Measurements from ENCODE around the gene ZNF135.

The ZNF135 gene

DNA sequence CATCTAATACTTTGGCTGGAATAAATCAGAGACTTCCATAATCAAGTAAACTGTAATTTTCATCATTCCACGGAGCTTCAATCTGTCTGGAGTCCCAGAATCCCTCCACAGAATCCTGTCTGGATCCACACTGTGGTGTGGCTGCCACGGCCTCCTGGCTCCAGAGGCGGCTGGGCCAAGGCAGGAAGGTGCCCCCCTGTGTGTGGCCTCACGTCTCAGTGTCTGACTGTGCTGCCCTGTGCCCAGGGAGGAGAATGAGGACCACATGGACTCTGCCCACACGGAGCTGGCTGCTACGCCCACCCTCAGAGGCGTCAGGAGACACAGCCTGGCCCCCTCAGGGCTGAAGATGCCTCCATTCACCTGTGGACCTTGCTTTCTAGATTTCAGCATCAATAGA, 12.2 kb upstream of the ZNF135 start:
- ATAC-seq = no peak
- DNase-seq = no peak

GRCh38 chr19:58047672-58048071, 11.4 kb upstream of the ZNF135 start:
- DNase-seq = no peak
- no peak for ATAC-seq

DNA sequence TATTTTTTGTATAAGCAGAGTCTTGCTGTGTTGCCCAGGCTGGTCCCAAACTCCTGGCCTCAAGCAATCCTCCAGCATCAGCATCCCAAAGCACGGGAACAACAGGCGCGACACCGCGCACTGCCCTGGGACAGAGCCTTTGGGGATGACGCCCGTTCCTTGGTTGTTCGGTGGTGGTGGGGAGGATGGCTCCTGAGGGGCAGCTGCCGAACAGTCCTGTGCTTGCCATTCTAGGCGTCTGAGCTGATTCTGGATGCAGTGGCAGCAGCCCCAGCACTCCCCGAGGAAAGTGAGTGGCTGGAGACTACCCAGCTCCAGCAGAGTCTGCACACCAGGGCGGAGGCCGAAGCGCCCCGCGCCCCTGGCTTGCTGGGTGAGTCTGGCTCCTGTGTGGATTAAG, 6.8 kb upstream of the ZNF135 start:
- ATAC-seq (no peak), DNase-seq (no peak)

DNA sequence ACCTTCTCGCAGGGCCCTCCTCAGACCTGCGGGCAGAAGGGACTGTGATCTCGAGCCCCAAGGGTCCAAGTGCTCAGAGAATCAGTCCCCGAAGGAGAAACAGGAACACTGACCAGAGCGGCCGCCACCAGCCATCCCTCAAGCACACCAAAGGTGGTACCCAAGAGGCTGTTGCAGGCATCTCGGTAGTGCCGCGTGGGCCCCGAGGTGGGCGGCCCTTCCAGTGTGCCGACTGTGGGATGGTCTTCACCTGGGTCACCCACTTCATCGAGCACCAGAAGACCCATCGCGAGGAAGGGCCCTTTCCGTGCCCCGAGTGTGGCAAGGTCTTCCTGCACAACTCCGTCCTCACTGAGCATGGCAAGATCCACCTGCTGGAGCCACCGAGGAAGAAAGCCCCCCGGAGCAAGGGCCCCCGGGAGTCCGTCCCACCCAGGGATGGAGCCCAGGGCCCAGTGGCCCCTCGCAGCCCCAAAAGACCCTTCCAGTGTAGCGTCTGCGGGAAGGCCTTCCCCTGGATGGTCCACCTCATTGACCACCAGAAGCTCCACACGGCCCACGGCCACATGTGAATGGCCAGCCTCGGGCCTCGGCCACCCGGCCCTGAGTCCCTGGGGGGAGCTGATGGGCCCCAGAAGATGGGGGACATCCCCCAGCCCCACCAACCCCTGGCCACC, 5.5 kb upstream of the ZNF135 start:
- no peak for DNase-seq
- no peak for ATAC-seq

GRCh38 chr19:58054901-58055874, 3.9 kb upstream of the ZNF135 start:
- ATAC-seq = no peak

DNA sequence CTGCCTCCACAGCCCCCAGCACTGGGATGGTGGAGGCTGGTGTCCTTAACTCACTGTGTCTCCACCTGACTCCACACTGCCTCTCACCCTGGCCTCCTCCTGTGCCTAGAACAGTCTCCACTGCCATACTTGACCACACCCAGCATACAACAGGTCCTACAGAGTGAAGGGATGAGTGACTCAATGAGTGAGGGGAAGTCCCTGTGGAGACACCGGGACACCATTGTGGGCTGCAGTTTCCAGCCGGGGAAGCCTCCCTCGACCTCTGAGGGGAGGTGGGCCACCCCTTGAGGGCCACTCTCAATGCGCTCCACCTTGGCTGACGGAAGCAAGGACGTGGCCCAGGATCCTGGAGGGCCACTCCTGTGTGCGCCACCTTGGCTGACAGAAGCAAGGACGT, 2.8 kb upstream of the ZNF135 start:
- ATAC-seq = no peak
- no peak for DNase-seq

More at GRCh38 chr19:58054901-58055874, 3.9 kb upstream of the ZNF135 start:
- DNase-seq = no peak

DNA sequence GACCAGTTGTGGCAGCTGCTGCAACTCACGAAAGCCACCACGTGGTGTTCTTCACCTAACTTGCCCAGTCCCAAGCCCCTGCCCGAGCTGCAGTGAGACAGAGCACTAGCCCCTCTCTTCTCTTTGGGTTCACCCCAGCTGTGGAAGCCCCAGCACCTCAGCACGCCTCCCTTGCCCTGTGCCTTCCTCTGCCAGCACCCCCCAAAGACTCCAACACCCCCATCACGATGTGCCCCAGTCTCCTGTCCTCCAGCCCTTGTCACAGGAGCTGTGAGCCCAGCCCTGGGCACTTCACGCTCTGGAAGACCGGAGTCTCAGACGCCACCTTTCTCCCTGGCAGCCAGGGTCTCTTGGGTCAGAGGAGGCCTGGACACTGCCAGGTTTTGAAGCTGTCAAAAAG, 2.2 kb upstream of the ZNF135 start:
- no peak for ATAC-seq
- no peak for DNase-seq

DNA sequence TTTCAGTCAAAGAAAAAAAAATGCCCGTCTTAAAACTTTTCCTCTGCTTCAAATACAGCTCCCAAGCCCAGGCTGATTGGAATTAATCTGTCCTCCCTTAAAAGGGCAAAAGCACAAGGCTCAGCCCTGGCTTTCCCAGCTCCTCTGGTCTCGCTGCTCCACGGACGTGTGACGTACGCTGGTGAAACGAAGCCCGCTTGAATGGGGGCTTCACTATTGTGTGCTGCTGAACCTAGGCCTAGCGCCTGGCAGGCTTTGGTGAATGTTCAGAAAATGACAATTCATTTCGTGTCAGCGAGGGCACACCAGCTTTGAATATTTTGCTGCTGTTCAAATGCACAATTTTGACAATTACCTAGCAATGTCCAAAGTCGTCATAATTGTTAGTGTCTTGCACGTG, 615 bp upstream of the ZNF135 start:
- DNase-seq (no peak), ATAC-seq (no peak)

GRCh38 chr19:58059671-58060078, 593 bp downstream of the ZNF135 start:
- ATAC-seq (no peak), DNase-seq (no peak)

- no peak for DNase-seq
- ATAC-seq = no peak
These were observed 1.1 kb downstream of the ZNF135 start for GRCh38 chr19:58060231-58060630.

DNA sequence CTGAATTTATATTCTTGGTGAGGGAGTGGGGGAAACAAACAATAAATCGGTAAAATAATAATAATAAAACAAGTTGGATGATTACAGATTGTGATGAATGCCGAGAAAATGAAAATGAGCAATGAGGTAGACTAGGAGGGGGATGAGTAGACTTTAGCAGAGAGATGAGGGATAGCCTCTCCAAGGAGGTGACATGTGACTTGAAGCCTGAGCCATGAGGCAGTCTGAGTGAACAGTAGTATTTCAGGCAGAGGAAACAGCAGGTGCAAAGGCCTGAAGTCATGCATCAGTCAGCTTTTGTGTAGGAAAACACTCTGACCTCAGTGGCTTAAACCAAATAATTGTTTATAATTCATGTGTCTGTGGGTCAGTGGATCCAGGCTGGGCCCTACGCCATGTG, 4.6 kb downstream of the ZNF135 start:
- ATAC-seq (no peak), DNase-seq (no peak)

DNA sequence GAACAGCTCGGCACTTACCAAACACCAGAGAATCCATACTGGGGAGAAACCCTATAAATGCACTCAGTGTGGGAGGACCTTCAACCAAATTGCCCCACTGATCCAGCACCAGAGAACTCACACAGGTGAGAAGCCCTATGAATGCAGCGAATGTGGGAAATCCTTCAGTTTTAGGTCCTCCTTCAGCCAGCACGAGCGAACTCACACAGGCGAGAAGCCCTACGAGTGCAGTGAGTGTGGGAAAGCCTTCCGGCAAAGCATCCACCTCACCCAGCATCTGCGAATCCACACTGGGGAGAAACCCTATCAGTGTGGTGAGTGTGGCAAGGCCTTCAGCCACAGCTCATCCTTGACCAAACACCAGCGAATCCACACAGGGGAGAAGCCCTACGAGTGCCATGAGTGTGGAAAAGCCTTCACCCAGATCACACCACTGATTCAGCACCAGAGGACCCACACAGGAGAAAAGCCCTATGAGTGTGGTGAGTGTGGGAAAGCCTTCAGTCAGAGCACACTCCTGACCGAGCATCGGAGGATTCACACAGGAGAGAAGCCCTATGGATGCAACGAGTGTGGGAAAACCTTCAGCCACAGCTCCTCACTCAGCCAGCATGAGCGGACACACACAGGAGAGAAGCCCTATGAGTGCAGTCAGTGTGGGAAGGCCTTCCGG, 8.3 kb downstream of the ZNF135 start:
- ATAC-seq (no peak), DNase-seq (no peak)

DNA sequence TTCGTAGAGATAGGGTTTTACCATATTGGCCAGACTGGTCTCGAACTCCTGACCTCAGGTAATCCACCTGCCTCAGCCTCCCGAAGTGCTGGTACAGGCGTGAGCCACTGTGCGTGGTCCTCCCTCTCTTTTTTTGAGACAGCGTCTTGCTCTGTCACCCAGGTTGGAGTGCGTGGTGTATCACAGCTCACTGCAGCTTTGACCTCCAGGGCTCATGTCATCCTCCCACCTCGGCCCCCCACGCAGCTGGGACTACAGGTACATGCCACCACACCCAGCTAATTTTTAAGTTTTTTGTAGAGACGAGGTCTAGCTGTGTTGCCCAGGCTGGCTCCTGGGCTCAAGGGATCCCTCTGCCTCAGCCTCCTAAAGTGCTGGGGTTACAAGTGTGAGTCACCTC, 20.7 kb downstream of the ZNF135 start:
- no peak for DNase-seq
- no peak for ATAC-seq

DNA sequence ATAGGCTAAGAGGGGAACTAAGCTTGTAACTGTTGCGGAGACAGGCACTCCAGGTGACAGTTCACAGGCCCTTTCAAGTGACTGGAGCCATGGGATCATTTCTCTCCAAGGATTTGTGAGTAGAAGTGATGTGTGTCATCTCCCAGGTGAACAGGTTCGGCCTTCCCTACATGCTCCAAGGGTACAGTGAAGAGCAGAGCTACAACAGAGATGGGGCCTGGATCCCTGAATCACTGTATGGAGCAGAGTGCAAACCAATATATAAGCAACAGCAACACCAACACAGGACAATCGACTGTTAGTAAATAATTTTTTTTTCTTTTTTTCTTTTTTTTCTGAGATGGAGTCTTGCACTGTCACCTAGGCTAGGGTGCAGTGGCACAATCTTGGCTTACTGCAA, 23.9 kb downstream of the ZNF135 start:
- ATAC-seq (no peak), DNase-seq (no peak)

- ATAC-seq (no peak), DNase-seq (no peak)
These were observed 25.7 kb downstream of the ZNF135 start for GRCh38 chr19:58084596-58085347.

- ATAC-seq = no peak
- DNase-seq = no peak
These were observed 26.3 kb downstream of the ZNF135 start for GRCh38 chr19:58085348-58085875.

DNA sequence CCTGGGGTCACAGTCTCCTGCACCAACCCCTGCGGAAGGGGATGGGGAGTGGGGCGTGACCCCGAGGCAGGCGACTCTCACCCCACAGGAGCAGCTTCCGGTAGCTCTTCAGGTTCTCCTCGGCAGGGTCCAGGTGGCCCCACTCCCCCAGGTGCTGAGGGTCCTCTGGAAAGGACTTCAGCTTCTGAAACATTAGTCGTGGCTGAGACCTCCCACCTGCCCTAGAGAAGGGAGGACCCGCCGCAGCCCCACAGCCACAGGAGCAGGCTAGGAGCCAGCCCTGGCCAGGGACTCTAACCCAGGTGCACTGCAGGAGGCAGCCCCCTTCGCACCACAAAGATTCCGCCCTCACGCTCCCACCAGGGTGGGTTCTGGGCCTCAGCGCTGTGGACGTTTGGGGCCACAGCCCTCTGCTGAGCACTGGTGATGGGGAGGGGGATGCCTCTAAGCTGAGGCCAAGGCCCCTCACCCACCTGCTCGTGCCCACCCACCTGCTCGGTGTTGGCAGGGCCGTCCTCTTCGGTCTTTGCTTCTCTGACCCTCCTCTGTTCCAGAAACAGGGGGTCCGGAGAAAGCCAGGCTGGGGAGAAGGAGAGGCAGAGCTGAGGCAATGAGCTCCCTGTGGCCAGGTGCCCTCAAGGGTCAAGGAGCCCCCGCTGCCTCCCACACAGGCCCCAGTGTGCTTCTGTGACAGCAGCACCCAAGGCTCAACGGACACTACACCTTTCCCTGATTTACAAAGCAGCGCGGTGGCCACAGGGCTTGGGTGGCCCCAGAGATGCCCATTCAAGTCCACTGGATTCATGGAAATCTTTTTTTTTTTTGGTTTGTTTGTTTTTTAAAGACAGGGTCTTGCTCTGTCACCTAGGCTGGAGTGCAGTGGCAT, 28.0 kb downstream of the ZNF135 start:
- no peak for DNase-seq
- ATAC-seq = no peak

DNA sequence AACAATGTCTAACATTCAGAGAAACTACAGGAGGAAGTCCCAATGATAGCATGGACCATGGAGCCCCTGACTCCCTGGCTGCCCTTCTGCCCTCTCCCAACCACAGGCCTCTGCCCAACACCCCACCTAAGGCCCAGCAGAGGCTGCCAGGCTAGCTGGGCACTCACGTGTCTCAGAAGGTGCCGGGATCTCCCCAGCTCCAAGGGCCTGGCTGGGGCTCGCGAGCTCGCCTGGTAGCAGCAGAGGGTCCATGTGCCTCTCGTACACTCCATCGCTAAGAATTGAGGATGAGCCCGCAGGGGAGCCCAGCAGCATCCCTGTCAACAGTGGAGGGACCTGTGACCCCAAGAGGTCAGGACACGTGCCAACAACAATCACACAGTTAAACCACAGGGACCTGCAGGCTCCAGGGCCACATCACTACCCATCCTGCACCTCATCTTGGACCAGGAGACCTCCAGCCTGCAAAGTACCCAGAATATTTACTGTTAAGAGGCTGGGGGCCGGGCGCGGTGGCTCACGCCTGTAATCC, 29.5 kb downstream of the ZNF135 start:
- no peak for DNase-seq
- no peak for ATAC-seq

DNA sequence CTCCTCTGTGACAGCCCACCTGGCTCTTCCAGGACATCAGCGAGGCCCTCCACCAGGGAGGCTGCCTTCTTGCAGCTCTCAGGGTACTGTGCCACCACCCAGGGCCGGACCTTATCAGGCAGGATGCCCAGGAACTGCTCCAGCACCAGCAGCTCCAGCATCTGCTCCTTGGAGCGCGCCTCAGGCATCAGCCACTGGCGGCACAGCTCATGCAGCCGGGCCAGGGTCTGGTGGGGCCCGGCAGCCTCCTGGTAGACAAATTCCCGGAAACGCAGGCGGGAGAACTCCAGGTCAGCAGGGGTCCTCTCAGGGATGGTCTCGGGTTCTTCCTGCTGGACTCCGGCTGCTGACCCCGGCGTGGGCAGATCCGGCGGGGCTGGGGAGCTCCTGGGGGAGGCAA, 30.8 kb downstream of the ZNF135 start:
- no peak for ATAC-seq
- DNase-seq = no peak

DNA sequence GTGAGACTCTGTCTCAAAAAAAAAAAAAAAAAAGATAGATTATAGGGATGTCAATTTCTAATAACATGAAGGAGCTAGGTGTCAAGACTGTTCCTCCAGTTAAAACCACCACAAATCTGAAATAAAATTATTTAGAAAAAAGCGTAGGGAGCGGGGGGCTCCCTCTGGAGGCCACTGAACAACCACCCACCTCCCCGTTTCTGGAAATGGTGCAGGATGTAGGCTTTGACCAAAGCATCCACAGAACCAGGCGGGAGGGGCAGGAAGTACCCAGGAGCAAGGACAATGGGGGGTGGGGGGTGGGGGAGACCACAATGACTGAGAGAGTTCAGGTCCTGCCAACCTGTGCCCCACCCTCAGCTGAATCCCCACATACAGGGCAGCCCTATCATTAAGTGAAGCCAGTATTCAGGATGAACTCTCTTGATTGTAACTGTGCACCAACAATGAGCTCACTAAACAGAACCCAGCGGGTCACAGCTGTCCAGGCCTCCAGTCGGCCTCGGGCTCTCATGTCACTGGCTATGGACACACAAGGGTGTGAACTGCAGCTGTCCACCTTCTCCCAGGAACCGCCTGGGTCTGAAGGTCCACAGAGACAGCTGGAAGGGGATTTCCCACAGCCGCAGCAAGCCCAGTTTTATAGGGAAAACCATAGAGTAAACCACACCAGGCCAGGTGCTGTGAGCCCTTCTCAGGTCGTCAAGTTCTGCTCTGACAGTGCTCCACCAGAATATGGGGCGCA, 32.3 kb downstream of the ZNF135 start:
- ATAC-seq (no peak), DNase-seq (no peak)
